Measurements from ENCODE around the gene RPGRIP1L. TPM values are rescaled to one million over a fixed set of nuclear protein-coding genes. Genes with fewer than 3 reads are reported as not detected.
A peak's percentile ranks its signal among the peaks of the same experiment; 100 is the strongest.

Gene RPGRIP1L
- total RNA-seq, 3 donors from 2014 or later = 3.2 to 7.5 (median 7.5) TPM

- Histone ChIP-seq H3K4me3 (no peak overlapping the region), H3K27ac (no peak overlapping the region), H3K4me1 (no peaks in the 10 kb centered on the region), H3K9me3 (no peaks in the 10 kb centered on the region), H3K27me3 (no peaks in the 10 kb centered on the region), H3K36me3 (no peaks in the 10 kb centered on the region)
- intact Hi-C loops (cut with DNase I; ENCODE audit: low total_unique reads) = no loop called here
- no peak for DNase-seq (ENCODE audit: low spot score in 2 of 2)
- no peak for TF ChIP-seq POLR2A (IDR thresholded peaks at IDR 0.05)
- TF ChIP-seq CTCF (IDR thresholded peaks at IDR 0.05) = no peak
- no peak for TF ChIP-seq POLR2AphosphoS5 (IDR thresholded peaks at IDR 0.05)
These were observed 23.0 kb upstream of the RPGRIP1L start for GRCh38 chr16:53726625-53727024.

DNA sequence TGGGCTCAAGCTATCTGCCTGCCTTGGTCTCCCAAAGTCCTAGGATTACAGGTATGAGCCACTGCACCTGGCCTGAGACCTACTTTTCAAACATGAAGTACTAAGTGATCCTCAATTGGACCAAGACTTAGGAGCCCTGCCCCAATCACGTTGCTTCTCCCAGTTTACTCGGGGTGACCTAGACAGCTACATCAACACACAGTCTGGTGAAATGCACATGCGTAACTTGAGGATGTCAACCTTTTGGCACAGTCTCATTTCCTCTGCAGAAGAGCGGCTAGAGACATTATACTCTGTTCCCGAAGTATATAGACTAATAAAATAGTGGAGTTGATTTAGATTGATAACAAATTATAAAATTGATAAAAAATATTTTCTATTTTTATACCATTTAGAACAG is 17.4 kb upstream of the RPGRIP1L start:
- H3K4me3 ChIP-seq = no peak overlapping the region
- no peak for TF ChIP-seq POLR2AphosphoS5 (IDR thresholded peaks at IDR 0.05)
- no peak for TF ChIP-seq POLR2A (IDR thresholded peaks at IDR 0.05)
- DNase-seq (ENCODE audit: low spot score in 2 of 2) = no peak
- H3K27ac ChIP-seq = no peak overlapping the region
- no peaks in the 10 kb centered on the region for H3K9me3 ChIP-seq
- no peaks in the 10 kb centered on the region for H3K4me1 ChIP-seq
- H3K36me3 ChIP-seq = no peaks in the 10 kb centered on the region
- no peaks in the 10 kb centered on the region for H3K27me3 ChIP-seq
- intact Hi-C loops (cut with DNase I; ENCODE audit: low total_unique reads) = no loop called here

DNA sequence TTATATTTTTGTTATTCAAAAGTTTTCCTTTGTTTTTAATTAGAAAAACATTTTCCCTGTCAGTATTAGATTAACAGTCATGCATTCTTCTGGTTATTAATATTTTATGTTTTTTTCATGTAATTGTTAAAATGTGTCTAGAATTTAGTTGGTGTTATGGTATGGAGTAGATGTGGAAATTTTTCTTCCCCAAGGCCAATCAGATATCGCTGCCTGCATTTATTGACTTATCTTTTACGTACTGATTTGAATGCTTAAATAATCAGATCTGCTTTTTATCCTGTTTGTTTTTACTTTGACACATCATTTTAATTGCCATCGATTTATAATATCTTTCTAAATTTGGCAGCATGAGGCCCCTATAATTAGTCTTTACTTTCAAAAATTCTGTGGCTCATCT is 13.9 kb upstream of the RPGRIP1L start:
- Histone ChIP-seq H3K27me3 (no peaks in the 10 kb centered on the region), H3K36me3 (no peaks in the 10 kb centered on the region), H3K4me1 (peaks cover 0 to 10% of the 10 kb centered on the region in 2 donors), H3K9me3 (no peaks in the 10 kb centered on the region), H3K27ac (no peak overlapping the region), H3K4me3 (no peak overlapping the region)
- DNase-seq (ENCODE audit: low spot score in 2 of 2) = no peak
- intact Hi-C loops (cut with DNase I; ENCODE audit: low total_unique reads) = no loop called here
- TF ChIP-seq POLR2A (IDR thresholded peaks at IDR 0.05) = no peak
- TF ChIP-seq POLR2AphosphoS5 (IDR thresholded peaks at IDR 0.05) = no peak
- no peak for TF ChIP-seq CTCF (IDR thresholded peaks at IDR 0.05)

DNA sequence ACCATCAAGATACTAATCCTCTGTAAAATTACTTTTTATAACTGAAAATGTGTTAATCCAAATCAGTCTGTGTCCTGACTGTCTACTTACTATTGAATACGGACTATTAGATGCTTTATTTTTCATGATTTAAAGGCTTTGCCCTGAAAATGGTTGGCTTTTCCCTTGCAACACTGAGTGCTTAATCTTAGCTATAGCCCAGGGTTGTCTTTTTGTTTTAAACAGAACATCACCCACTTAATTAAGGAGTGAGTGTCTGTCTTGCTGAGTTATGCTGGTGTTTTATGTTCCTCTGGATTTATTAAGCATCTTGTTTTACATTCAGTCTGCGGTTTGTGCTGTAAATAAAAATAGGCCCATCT is 11.3 kb upstream of the RPGRIP1L start:
- H3K9me3 ChIP-seq = no peaks in the 10 kb centered on the region
- H3K4me3 ChIP-seq = no peak overlapping the region
- intact Hi-C loops (cut with DNase I; ENCODE audit: low total_unique reads) = no loop called here
- no peak for TF ChIP-seq POLR2AphosphoS5 (IDR thresholded peaks at IDR 0.05)
- no peaks in the 10 kb centered on the region for H3K36me3 ChIP-seq
- H3K27me3 ChIP-seq = no peaks in the 10 kb centered on the region
- H3K27ac ChIP-seq = peak overlapping the region; percentile 37 to 68
- peaks cover 0 to 10% of the 10 kb centered on the region in 2 donors for H3K4me1 ChIP-seq
- no peak for DNase-seq (ENCODE audit: low spot score in 2 of 2)

DNA sequence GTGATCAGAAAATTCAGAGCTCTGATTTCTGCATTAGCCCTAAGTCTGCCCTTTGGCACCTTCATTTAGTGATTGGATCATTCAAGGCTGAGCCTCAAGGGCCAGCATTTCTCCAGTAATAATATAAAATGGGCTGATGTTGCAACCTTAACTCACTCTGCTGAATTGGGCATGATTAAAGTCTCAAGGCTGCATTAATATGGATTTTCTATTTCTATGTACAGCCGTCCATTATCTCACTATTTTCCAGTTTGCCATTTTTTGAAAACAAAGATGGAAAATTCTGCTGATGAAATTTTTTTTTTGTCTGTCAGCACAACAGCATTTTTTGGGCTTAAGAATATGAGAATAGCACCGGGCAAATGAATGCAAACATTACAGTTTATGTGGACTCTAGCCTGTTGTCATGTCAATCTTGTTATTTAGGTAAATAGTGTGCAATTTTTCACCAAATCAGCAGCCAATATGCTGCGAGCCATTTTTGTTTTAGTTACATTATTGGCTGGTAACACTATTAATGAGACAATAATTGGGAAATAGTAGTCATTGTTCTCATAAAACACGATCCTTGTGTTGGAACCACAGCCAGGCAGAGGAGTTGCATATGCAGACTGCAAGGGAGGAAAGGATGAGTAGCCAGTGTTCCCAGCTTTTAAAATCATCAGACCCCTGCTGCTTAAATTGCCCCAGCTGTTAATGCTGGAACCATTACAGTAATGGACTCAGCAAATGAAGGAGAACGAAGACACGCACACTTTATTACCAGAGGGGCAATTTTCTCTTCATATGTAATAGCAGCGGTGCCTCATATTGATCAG is 10.8 kb upstream of the RPGRIP1L start:
- intact Hi-C loops (cut with DNase I; ENCODE audit: low total_unique reads) = no loop called here
- peaks cover 0 to 10% of the 10 kb centered on the region in 2 donors for H3K4me1 ChIP-seq

More for the DNA sequence above, 10.8 kb upstream of the RPGRIP1L start:
- DNase-seq (ENCODE audit: low spot score in 2 of 2) = no peak
- H3K9me3 ChIP-seq = no peaks in the 10 kb centered on the region
- no peaks in the 10 kb centered on the region for H3K27me3 ChIP-seq
- TF ChIP-seq POLR2A (IDR thresholded peaks at IDR 0.05) = no peak
- no peak for TF ChIP-seq POLR2AphosphoS5 (IDR thresholded peaks at IDR 0.05)
- TF ChIP-seq CTCF (IDR thresholded peaks at IDR 0.05) = no peak
- H3K27ac ChIP-seq = peak overlapping the region; percentile 37 to 68
- no peak overlapping the region for H3K4me3 ChIP-seq
- no peaks in the 10 kb centered on the region for H3K36me3 ChIP-seq
